ENCODE measurements around the gene PSG2.
"Not testable (repeated sequence)": the region's sequence is repeated elsewhere in the genome, so short reads cannot be mapped to it uniquely, and the experiment has no call there.

- not testable (repeated sequence) for TF ChIP-seq POLR2A (IDR thresholded peaks at IDR 0.05; ENCODE audit: low read depth); EP300 (IDR thresholded peaks at IDR 0.05)
These were observed 44.8 kb upstream of the PSG2 start for GRCh38 chr19:43127336-43127735.
